ENCODE results near the gene IFI27L1. TPM values are rescaled to one million over a fixed set of nuclear protein-coding genes. Genes with fewer than 3 reads are reported as not detected.

Gene IFI27L1
- total RNA-seq, 6 donors from 2014 or later, result 8.0 to 19.8 (median 15.2) TPM

GRCh38 chr14:94101748-94102147 lies 20.6 kb downstream of the IFI27L1 start:
- Histone ChIP-seq H3K9me3 (no peaks in the 10 kb centered on the region), H3K4me1 (no peaks in the 10 kb centered on the region), H3K27me3 (no peaks in the 10 kb centered on the region), H3K36me3 (peaks cover 0 to 10% (median 0%) of the 10 kb centered on the region in 4 donors), H3K27ac (no peak overlapping the region), H3K4me3 (no peak overlapping the region)
- DNase-seq (peak in 1 of 2 donors; percentile 37), ATAC-seq (ENCODE audit: low FRiP score in 2 of 2) (peak in 1 of 2 donors; percentile 77)
- 80 to 94% methylated on average over 1 to 10 of the region's 10 CpGs for WGBS, 2 donors
- no peak for TF ChIP-seq POLR2AphosphoS5 (IDR thresholded peaks at IDR 0.05)
- TF ChIP-seq EP300 (IDR thresholded peaks at IDR 0.05), result no peak
- TF ChIP-seq CTCF (IDR thresholded peaks at IDR 0.05), result no peak
- no peak for TF ChIP-seq POLR2A (IDR thresholded peaks at IDR 0.05)

- H3K4me1 ChIP-seq, result no peaks in the 10 kb centered on the region
- DNase-seq (no peak), ATAC-seq (ENCODE audit: low FRiP score in 2 of 2) (no peak)
- H3K27ac ChIP-seq, result no peak overlapping the region
- WGBS, 2 donors, result 85 to 86% methylated on average over 7 to 8 of the region's 8 CpGs
- no peaks in the 10 kb centered on the region for H3K9me3 ChIP-seq
- H3K4me3 ChIP-seq, result no peak overlapping the region
- H3K27me3 ChIP-seq, result no peaks in the 10 kb centered on the region
- peaks cover 0 to 2% (median 0%) of the 10 kb centered on the region in 4 donors for H3K36me3 ChIP-seq
- TF ChIP-seq CTCF (IDR thresholded peaks at IDR 0.05) (no peak), EP300 (IDR thresholded peaks at IDR 0.05) (no peak), POLR2A (IDR thresholded peaks at IDR 0.05) (no peak), POLR2AphosphoS5 (IDR thresholded peaks at IDR 0.05) (no peak)
These were observed 21.8 kb downstream of the IFI27L1 start for GRCh38 chr14:94102768-94103482.

GRCh38 chr14:94103554-94104150 lies 22.5 kb downstream of the IFI27L1 start:
- Histone ChIP-seq H3K27me3 (no peaks in the 10 kb centered on the region), H3K4me1 (no peaks in the 10 kb centered on the region), H3K4me3 (no peak overlapping the region), H3K36me3 (no peaks in the 10 kb centered on the region), H3K27ac (no peak overlapping the region), H3K9me3 (no peaks in the 10 kb centered on the region)
- no peak for TF ChIP-seq EP300 (IDR thresholded peaks at IDR 0.05)
- no peak for TF ChIP-seq POLR2A (IDR thresholded peaks at IDR 0.05)
- TF ChIP-seq POLR2AphosphoS5 (IDR thresholded peaks at IDR 0.05), result no peak
- no peak for TF ChIP-seq CTCF (IDR thresholded peaks at IDR 0.05)
- no peak for DNase-seq
- WGBS, 2 donors, result 61 to 74% methylated on average over 6 to 7 of the region's 7 CpGs
- ATAC-seq (ENCODE audit: low FRiP score in 2 of 2), result no peak

- Histone ChIP-seq H3K36me3 (no peaks in the 10 kb centered on the region), H3K4me1 (peaks cover under 1 to 5% (median 3%) of the 10 kb centered on the region in 4 donors), H3K27ac (no peak overlapping the region), H3K9me3 (no peaks in the 10 kb centered on the region), H3K4me3 (no peak overlapping the region), H3K27me3 (no peaks in the 10 kb centered on the region)
- DNase-seq, result no peak
- no peak for ATAC-seq (ENCODE audit: low FRiP score in 2 of 2)
- WGBS, 2 donors, result 66 to 80% methylated on average over 10 of the region's 10 CpGs
- TF ChIP-seq EP300 (IDR thresholded peaks at IDR 0.05) (no peak), POLR2A (IDR thresholded peaks at IDR 0.05) (no peak), CTCF (IDR thresholded peaks at IDR 0.05) (no peak), POLR2AphosphoS5 (IDR thresholded peaks at IDR 0.05) (no peak)
These were observed 23.6 kb downstream of the IFI27L1 start for GRCh38 chr14:94104731-94105130.

Data from upper lobe of left lung (tissue), 6 donors.